HG03342 (cell line): ENCODE data around the gene TCP11L1.
A peak's percentile ranks its signal among the peaks of the same experiment; 100 is the strongest.

ENCODE experiments used
- ATAC-seq: cut with Tn5 transposase; IDR thresholded peaks from one replicate; pipeline ENCODE4 v1.9.1; 2021; ENCODE audit warnings: mild to moderate bottlenecking, moderate library complexity; ENCODE audit not compliant: unreplicated experiment

Gene TCP11L1, protein sequence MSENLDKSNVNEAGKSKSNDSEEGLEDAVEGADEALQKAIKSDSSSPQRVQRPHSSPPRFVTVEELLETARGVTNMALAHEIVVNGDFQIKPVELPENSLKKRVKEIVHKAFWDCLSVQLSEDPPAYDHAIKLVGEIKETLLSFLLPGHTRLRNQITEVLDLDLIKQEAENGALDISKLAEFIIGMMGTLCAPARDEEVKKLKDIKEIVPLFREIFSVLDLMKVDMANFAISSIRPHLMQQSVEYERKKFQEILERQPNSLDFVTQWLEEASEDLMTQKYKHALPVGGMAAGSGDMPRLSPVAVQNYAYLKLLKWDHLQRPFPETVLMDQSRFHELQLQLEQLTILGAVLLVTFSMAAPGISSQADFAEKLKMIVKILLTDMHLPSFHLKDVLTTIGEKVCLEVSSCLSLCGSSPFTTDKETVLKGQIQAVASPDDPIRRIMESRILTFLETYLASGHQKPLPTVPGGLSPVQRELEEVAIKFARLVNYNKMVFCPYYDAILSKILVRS

DNA sequence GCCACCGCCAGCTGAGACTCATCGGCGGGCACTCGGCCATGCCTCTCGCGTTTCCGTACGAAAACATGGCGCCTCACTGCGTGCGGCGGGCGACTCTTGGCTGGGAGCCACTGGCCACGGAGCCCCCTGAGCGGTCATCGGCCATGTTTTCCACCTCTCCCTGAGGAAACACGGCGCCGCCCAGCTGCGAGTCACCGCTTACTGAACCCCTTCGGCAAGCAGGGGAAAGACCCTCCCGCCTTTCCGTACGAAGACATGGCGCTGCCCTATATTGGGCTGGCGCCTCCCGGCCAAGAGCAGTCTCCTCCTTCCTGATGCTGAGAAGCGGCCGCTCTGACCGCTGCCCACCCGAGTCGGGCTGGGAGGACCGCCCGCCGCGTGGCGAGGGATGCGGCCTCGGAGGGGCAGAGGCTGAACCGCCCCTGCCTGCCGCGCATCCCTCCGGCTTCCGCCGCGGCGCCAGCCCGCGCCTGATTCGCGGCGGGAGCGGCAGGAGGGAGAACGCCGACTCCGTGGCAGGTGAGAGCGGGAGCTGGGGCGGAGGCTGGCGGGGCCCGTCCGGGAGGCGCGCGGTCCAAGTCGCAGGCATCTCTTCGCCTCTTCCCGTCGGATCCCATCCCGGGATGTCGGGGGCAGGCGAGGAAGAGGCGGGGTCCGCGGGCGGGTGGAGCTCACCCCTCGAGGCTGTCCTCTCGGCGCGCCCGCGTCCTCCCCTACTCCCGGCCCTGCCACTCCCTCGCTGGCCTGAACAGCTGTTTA, at the start of gene TCP11L1:
Gene TCP11L1, plus strand, starts transcription at position 299 of the 759 bp plus-strand sequence. CDS start 4,202 bp downstream, outside the sequence.
- ATAC-seq, result peak; percentile 74

DNA sequence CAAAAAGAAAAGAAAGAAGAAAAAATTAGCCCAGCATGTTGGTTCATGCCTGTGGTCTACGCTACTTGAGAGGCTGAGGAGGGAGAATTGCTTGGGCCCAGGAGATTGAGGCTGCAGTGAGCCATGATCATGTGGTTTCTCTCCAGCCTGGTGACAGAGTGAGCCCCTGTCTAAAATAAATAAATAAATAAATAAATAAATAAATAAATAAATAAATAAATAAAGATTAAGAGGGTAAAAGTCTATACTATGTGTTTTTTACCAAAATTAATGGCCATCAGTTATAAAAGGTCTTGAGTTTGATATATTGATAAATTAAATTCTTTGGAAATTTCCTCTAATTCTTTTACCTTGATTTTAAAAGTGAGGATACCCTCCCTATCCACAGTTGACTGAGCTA, 48.9 kb upstream of the TCP11L1 start:
- ATAC-seq, result no peak

DNA sequence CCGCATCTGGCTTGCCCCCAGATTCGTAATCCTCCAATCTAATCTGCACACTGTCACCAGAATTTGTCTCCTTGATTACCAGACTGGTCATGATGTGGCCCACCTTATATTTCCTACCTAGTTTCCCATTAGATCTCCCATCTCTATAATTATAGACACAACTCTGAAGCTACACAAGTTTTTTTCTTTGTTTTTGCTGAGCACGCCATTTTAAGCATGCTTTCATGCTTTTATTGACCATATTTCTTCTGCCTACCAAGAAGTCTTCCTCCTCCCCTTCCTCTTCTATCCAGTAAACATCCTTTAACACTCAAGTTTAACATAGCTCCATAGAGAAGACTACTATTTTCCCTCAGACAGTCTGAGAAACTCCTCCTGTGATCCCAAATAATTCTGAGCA, 47.9 kb upstream of the TCP11L1 start:
- ATAC-seq, result no peak

DNA sequence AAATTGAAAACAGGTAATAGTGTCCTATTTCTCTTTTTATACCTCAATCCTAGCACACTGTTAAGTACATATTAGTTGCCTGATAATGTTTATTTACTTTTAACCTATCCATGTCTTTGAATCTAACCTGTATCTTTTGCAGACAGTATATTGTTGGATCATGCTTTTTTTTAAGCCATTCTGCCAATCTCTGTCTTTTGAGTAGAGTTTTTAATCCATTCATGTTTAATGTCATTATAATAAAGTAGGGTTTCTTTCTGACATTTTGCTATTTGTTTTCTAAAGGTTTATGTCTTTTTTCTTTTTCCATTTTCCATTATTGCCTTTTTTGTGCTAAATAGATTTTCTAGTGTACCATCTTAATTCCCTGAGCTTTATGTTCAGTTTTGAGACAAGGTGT, 47.5 kb upstream of the TCP11L1 start:
- ATAC-seq, result no peak

DNA sequence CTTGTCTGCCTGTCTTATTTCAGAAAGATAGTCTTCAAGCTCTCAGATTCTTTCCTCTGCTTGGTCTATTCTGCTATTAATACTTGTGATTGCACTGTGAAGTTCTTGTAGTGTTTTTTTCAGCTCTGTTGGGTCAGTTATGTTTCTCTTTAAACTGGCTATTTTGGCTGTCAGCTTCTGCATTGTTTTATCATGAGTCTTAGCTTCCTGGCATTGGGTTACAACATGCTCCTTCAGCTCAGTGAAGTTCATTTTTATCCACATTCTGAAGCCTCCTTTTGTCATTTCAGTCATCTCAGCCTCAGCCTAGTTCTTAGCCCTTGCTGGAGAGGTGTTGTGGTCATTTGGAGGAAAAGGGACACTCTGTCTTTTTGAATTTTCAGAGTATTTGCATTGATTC, 39.2 kb upstream of the TCP11L1 start:
- ATAC-seq, result no peak

DNA sequence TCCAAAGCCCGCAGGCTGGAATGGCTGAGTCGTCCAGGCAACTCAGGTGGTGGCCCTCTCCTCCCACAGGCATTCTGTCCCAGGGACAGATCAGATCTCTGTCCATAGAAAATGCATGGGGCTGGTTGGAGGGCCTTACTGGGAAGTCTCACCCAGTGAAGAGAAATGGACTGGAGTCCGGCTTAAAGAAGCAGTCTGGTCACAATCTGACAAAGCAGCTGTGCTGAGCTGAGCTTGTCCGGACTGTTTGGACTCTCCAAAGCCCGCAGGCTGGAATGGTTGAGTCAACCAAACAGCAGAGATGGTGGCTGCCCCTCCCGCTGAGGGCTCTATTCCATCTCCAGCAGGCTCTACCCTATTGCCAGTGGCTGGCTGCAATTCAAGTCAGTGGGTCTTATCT, 38.1 kb upstream of the TCP11L1 start:
- no peak for ATAC-seq

DNA sequence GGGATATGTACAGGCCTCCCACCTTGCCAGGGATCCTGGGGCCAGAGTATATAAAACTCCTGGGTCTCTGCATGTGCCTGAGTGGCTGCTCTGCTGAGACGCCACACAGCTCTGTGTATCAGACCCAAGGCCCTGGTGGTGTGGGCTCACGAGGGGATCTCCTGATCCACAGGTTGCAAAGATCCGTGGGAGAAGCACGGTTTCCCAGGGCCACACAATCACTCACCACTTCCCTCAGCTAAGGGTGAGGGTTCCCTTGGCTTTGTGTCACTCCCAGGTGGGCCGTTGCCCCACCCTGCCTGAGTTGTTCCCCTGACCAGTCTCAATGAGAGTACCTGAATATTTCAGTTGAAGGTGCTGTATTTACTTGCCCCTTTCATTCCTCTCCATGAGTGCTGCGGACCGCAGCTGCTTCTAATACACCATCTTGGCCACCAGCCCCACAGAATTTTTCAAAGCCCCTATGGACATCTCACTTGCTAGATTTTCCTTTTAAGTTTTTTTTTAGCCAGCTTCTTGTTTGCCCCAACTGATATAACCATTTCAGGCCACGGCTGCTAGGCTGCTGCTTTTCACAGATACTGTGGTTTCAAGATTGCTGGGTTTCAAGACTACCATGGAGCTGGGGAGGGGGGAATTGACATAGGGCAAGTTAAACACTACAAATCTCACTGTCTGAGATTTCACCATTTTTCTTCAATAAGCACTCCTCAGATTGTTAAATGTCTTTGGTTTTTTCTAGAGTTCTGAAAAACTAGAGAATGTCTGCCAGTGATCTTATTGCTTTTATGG, 37.4 kb upstream of the TCP11L1 start:
- ATAC-seq, result no peak

DNA sequence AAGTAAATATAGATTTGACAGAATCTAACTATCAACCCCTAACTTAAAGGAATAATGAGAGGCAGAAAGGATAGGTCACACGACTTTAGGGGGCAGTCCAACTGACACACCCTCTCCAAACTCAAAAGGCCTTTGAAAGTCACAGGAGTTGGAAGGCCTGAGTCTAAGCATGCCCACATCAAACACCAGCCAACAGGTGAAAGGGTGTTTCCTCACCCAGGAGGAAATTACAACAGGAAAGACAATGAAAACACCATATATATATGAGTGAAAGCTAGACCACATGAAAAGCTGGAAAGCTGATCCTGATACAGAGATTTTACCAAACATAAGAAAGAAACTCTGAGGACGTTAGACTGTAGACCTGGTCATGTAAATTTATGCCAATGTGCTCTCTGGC, 34.2 kb upstream of the TCP11L1 start:
- ATAC-seq, result no peak

DNA sequence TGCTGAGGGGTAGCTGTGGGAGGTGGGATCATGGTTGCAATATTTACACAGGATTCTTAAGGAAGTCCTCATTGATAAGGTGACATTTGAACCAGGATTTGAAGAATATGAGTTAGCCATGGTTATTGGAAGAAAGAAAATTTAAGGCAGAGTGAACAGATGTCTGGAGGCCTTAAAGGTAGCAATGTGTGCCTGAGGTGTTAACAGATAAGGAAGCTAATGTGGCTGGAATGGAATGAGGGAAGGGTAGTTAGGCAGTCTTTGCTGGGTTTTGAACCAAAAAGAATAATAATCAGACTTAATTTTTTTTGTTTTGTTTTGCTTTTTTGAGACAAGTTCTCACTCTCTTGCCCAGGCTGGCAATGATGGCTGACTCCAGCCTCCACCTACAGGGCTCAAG, 33.4 kb upstream of the TCP11L1 start:
- ATAC-seq, result no peak

DNA sequence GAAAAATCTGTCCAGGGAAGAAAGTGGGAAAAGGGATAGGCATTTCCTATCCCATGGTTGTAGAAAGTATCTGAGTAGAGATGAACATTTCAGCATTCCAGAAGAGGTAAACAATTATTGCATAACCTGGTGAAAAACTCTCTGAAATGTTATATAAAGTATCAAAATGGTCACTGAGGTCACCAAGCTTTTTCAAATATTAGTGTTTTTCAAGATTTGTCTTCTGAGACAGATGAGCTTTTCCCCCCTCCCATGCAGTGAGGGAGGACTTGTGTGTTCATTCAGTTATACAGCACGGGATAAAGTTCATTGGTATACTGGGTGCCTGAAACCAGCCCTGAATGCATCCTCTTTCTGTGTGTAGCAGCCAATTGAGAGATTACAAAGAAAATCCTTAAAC, 25.6 kb upstream of the TCP11L1 start:
- no peak for ATAC-seq

DNA sequence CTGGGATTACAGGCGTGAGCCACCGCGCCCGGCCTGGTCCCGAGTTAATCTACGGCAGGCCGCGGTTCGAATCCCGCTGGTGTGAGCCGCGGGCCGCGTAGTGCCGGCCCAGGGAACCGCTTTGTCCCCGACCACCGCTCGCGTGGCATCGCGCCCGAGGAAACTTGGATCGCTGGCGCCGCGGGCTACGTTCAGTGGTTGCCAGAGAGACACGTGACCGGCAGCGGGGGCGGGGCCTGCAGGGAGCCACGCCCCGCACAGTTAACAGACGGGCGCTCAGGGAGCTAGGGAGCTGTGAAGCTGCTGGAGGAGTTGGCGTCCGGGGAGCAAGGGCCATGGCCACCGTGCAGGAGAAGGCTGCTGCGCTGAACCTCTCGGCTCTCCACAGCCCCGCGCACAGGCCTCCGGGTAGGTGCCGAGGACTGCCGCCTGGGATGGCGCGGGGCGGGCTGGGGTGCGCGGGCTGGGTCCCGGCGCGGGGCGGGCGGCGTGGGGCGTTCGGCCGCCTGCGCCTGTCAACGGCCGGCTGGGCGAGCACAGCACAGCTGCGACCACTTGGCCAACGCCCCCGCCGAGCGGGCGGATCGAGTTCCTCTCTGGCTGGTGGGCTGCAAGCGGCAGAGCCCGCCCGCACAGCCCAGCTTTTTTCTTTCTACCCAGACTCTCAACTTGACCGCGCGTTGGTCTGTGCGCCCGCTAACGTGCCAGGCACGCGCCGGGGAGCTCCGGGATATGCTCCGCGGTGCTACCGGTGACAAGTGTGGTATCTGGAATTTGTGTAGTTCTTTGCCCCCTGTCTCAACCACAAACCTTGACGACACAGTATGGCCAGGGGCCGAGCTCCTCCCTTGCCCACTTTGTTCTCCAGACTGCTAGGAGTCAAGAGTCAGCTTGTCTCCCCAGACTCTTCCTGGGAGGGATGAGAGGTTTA, 23.5 kb upstream of the TCP11L1 start, which contains the start of gene DEPDC7:
Gene DEPDC7, plus strand, starts transcription at position 258 of the 931 bp plus-strand sequence. Its CDS starts 78 bp downstream, at position 336.
- peak; percentile 80 for ATAC-seq

DNA sequence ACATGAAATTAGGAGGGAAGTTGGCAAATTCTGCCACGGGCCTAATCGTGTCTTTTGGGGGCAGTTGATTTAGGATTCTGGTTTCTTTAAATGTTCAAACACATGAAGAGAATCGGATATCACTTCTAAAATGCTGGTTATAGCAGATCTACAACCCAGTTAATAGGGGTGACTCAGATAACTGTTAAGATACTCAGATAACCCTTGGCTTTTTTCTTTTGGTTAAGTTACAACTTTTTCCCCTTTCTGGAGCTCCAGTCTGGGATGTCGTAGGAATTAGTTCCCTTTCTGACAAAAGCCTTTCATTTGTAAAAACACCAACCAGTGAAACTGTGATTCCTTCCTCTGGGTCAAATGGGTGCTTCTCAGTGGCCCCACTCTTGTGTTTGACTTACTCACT, 22.7 kb upstream of the TCP11L1 start:
- ATAC-seq, result no peak

DNA sequence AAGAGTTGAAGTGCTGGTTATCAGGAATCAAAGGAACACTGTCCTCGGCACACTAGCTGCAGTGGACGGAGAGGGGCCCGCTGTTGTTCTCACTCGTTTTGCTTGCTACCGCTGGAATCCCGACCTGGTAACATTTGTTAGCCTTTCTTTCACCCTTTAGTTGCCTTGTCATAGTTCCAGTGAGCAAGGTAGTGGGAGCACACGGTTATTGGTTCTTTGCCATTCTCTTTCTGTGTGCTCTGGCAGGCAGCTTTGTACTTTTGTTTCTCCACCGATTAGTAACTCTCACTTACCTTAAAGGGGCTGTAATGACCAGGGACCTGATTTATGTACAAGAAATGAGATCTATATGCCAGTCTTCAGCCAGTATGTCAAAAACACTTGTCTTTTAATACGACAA, 21.9 kb upstream of the TCP11L1 start:
- no peak for ATAC-seq

DNA sequence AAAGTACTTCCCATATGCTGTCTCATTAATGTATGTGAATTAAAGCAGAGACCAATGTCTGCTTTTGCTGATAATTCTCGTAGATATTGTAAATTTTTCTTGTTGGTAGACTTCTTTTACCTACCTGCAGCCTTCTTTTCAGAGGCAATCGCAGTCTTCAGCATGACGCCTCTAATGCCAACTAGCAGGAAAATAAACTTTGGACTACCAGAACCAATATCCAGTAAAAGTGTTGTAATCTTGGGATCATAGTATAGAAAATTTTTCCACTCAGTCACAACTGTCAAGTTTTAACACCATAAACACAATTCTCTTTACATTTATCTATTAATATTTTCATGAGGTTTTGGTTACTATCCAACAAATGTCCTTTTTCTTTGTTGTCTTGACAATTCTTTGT, 21.4 kb upstream of the TCP11L1 start:
- ATAC-seq, result no peak

DNA sequence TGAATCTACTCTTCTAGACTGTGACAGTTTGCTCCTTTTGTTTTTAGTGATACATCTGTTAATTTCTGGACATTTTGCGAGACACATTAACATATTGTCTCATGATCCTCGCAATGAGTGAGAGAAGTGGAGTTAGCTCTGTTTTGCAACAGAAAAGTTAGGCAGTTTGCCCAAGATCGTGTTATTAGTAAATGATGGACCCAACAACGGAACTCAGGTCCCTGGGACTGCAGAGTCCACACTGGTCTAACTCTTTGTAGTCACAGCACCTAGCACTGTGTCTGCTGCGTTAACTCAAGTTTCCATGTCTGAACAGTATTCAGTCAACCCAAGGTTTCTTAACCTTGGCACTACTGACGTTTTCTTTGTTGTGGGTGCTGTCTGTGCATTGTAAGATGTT, 20.5 kb upstream of the TCP11L1 start:
- ATAC-seq, result no peak

DNA sequence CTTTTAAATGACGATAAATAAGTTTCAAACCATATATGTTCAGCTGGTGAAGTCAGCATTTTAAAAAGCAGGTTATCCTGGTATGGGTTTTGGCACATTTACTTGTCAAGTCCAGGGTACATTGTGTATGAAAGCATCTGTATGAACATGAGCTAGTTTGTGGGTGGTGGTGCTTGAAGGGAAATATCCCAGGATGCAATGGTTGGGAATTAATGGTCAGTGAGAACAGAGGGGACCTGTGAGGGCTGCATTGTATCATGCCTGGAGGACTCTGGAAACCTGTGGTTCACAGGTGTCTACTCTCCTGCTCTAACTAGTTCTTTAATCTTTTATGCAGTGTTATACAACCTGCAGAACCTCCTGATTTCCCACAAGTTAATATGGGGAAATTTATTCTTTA, 17.9 kb upstream of the TCP11L1 start:
- no peak for ATAC-seq

DNA sequence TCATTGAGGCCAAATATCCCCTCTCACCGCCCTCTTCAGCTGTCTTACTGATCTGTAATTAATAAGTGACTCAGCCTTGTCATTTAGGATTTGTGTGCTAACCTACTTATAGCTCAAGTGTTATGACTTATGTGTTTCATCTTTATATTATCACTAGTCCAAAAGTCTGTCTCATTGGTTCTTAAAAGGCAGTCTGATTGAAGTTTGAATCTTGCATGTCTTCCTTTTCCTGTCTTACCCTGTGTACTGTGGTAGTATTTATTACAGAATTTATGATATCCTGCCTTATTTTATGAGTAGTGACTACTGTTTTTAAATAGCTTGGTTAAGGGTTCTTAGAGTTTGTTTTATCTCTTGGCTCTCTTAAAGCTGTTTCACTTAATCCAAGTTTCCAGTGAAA, 17.4 kb upstream of the TCP11L1 start:
- no peak for ATAC-seq

DNA sequence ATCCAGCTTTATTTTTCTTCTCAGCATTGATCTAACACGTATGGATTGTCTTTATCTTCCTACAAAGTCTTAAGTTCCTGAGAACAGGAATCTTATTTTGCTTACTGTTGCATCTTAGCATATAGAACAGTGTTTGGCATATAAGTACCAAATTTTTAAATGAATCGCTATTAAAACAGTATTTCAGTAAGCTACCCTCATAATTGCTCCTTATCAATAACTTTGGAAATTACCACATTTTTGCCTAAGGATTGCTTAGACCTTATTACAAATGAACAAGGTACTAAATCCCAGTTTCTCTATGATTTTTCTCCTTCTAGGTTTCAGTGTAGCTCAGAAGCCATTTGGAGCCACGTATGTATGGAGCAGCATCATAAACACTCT, 14.0 kb upstream of the TCP11L1 start:
- ATAC-seq, result no peak

DNA sequence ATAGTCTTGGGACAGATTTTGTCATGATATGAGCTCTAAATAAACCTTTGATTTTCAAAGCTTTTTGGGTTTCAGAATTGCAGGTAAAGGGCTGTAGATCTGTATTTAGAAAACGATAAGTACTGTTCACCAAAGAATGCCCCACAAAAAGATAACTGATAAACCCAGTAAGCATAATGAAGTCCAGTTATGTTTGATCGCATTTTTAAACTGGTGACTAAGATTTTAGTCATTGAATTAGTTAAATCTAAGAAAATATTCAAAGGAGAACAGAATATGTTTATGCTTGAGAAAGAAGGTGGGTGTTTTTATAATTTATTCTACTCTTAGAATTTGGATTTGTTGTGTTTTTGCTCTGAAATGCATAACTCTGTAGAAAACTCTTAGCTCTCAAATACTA, 12.1 kb upstream of the TCP11L1 start:
- no peak for ATAC-seq

DNA sequence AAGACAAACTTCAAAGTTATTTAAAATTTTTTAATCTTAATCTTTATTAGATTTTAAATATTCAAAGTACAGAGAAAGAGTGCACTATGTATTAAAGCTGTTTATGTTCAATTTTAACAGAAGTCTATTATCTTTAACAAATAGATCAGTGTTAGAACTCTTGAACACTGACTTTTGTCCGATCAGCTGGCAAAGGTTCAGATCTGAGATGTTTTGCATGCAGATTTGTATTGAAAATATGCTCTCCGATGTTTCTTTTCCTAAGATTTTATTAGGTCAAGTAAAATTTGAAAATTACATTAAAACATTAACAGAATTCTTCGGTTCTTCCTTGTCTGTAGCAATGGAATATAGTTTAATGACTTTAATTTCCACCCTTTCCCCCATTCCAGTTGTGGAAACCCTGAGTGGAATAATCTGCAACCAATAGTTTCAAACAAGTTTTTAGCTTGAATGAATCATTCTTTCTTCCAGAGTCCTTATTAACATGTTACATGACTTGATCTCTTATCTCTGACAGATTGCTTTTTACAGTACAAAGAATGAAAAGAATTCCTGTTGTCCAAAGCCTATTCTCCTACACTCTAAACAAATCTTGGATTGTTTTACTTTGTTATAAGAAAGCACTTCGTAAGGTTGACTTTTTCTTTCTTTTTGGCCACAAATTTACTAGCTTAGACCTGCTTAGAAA, 11.4 kb upstream of the TCP11L1 start:
- no peak for ATAC-seq
